Urinary bladder (tissue), 4 donors: Measurements from ENCODE around the gene TBX6. TPM values are rescaled to one million over a fixed set of nuclear protein-coding genes. Genes with fewer than 3 reads are reported as not detected.
"Not testable (repeated sequence)": the region's sequence is repeated elsewhere in the genome, so short reads cannot be mapped to it uniquely, and the experiment has no call there.

Experiments
- DNase-seq: peaks from one replicate; pipeline ENCODE4 v3.0.0-alpha.2; 2015; ENCODE audit errors: extremely low spot score
- H3K27ac ChIP-seq: one replicate; pipeline ENCODE4 v1.5.1; 2013; ENCODE audit warnings: low read depth, mild to moderate bottlenecking, moderate library complexity
- H3K36me3 ChIP-seq: one replicate; pipeline ENCODE4 v1.6.1; 2013; ENCODE audit warnings: mild to moderate bottlenecking, moderate library complexity; ENCODE audit not compliant: insufficient read depth
- H3K4me1 ChIP-seq: one replicate; pipeline ENCODE4 v1.6.1; 2013; ENCODE audit warnings: mild to moderate bottlenecking, moderate library complexity; ENCODE audit not compliant: insufficient read depth
- H3K4me3 ChIP-seq: one replicate; pipeline ENCODE4 v1.5.1; 2013; ENCODE audit warnings: low read depth, low read length
- WGBS: extraction: QIAGEN DNeasy Blood & Tissue Kit; methylation state at CpG from one replicate; pipeline ENCODE4 v1.1.7; 2013; 5-methylcytosine and 5-hydroxymethylcytosine counted together
- polyA plus RNA-seq: library from polyadenylated mRNA; stranded (reverse); fragments of 200-250 nt; gene quantifications from one replicate; pipeline ENCODE4 v1.2.3, GENCODE V29; 2013
- total RNA-seq: library from RNA; depleted of rRNA; stranded (reverse); fragments of >200 nt; gene quantifications from one replicate; pipeline ENCODE4 v1.2.3, GENCODE V29; 2014
- donor health status: healthy with polysubstance abuse.
- donor health status: healthy.

TBX6 gene
- total and polyA plus RNA-seq, 2 donors: 0.79 to 2.2 TPM

- DNase-seq: no peak
- no peaks in the 10 kb centered on the region for H3K4me1 ChIP-seq
- H3K4me3 ChIP-seq: no peak overlapping the region
- H3K36me3 ChIP-seq: no peaks in the 10 kb centered on the region
- H3K27ac ChIP-seq: no peak overlapping the region
- 72% methylated on average over 2 of the region's 2 CpGs for WGBS
Measured at GRCh38 chr16:30060836-30061554, 30.7 kb downstream of the TBX6 start.

DNA sequence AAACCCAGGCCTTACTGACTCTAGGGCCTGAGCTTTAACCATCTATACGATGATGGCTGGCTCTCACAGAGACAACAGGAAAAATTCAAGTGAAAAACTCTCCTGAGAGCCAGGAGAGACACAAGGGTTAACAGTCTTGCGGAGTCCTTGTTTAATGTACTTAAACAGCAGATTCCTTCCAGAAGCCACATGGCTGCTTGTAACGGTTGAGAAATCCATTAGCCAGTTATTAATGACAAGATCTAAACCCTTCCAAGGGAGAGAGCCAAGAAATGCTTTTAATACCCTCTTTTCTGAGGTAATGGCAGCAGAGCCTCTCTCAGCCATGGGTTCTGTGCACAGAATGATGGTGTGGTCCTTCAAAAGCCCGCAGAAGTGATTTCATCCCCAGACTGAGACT, 31.4 kb downstream of the TBX6 start:
- H3K27ac ChIP-seq: no peak overlapping the region
- no peak for DNase-seq
- H3K4me3 ChIP-seq: no peak overlapping the region
- no peaks in the 10 kb centered on the region for H3K4me1 ChIP-seq
- no peaks in the 10 kb centered on the region for H3K36me3 ChIP-seq
- 65% methylated on average over 4 of the region's 4 CpGs for WGBS

DNA sequence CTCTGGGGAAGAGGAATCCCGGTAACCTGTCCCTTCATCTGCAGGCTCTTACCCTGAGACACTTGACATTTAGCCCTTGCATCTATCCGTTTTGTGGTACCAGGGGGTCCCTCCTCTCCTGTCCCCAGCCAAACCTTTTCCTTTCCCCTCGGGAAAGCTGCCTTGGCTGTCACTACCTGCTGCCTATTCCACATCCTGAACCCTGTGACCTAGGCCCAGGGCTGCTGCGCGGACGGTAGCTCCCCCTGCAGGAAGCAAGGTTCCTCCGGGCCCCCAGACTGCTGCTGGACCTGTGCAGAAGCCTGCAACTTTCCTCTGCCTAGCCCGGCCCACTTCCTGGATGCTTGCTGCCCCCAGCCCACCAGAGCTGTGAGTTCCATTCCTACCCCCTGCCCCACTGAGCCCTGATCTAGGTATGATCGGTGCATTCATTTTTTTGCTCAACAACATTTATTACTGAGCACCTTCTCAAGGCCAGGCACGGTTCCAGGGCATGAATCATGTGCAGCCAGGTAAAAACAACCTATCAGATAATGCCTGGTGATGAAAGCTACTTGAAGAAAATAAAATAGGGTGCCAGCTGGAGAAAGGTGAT, 36.7 kb downstream of the TBX6 start:
- H3K36me3 ChIP-seq: no peaks in the 10 kb centered on the region
- WGBS: 44% methylated on average over 10 of the region's 10 CpGs
- H3K4me3 ChIP-seq: no peak overlapping the region
- no peak overlapping the region for H3K27ac ChIP-seq
- DNase-seq: no peak
- H3K4me1 ChIP-seq: no peaks in the 10 kb centered on the region

GRCh38 chr16:30054451-30054850, 37.3 kb downstream of the TBX6 start:
- Histone ChIP-seq H3K4me1 (no peaks in the 10 kb centered on the region), H3K27ac (no peak overlapping the region)
- 69% methylated on average over 8 of the region's 8 CpGs for WGBS

GRCh38 chr16:30053376-30054015, 38.2 kb downstream of the TBX6 start:
- Histone ChIP-seq H3K4me3 (peak overlapping the region; percentile 53), H3K36me3 (no peaks in the 10 kb centered on the region), H3K27ac (no peak overlapping the region), H3K4me1 (no peaks in the 10 kb centered on the region)
- no peak for DNase-seq
- 5% methylated on average over 19 of the region's 19 CpGs for whole genome bisulfite sequencing

More at GRCh38 chr16:30054451-30054850, 37.3 kb downstream of the TBX6 start:
- Histone ChIP-seq H3K36me3 (no peaks in the 10 kb centered on the region), H3K4me3 (no peak overlapping the region)
- no peak for DNase-seq

DNA sequence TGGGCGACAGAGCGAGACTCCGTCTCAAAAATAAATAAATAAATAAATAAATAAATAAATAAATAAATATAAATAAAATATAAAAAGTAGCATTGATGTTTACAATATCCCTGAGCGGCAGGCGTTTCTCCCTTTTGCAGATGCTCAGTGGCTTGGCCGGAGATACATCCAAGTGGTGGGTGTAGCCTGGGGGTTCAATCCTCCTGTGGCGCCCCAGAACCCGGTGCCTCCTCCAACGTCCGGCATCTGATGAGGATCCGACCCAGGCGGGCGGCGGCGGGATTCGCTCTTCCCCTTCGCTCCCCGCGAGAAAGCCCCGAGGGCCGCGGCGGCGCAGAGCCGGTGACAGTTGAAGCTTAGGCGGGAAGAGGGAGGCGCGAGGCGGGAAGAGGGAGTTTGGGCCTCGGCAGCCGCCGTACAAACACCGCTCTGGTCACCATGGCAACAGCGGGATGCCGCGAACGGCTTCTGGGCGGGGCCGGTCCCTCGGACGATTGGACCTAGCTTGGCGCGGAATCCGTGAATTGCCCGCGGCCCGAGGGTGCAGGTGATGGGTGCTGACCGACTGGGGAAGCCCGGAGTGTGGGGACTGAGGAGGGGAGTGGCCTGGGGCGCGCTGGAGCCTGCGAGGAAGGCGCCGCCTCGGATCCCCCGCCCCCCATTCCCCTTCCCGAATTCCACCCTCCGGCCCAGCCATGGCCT, 38.9 kb downstream of the TBX6 start:
- Histone ChIP-seq H3K4me1 (no peaks in the 10 kb centered on the region), H3K36me3 (no peaks in the 10 kb centered on the region), H3K27ac (no peak overlapping the region), H3K4me3 (peak overlapping the region; percentile 53)
- WGBS: 4% methylated on average over 58 of the region's 58 CpGs
- DNase-seq: peak; percentile 77

DNA sequence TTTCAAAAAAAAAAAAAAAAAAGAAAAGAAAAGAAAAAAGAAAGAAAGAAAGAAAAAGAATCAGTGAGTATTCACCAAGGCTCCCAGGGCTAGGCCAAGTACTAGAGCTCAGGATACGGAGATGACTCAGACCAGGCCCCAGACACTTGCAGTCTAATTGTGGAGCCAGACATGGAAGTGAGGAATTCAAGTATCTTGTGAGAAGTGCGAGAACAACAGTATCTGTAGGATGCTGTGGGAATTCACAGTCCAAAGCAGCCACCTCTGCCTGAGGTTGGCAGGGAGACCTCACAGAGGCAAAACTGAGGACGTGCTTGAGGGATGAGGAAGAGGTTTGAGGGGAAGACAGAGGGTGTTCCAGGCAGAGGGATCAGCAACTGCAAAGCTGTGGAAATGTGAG, 40.2 kb downstream of the TBX6 start:
- H3K4me1 ChIP-seq: no peaks in the 10 kb centered on the region
- no peak for DNase-seq
- no peaks in the 10 kb centered on the region for H3K36me3 ChIP-seq
- H3K27ac ChIP-seq: no peak overlapping the region
- no peak overlapping the region for H3K4me3 ChIP-seq
- 88% methylated on average over 3 of the region's 3 CpGs for WGBS

DNA sequence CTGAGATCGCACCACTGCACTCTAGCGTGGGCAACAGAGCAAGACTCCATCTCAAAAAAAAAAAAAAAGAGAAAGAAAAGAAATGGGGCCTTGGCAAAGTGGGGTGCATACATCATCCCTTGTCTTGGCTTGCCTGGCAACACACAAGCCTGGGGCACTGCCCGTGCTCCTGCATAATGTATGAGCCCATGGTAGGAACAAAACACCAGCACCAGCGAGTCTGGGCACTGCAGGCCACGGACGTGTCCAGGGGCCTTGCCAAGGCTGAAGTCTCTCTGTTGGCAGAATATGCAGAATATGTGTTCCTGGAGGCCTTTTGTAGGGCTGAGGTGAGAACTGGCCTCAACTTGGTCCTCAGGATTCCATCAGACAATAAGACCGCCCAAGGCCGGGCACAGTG, 41.9 kb downstream of the TBX6 start:
- Histone ChIP-seq H3K4me1 (no peaks in the 10 kb centered on the region), H3K27ac (no peak overlapping the region), H3K36me3 (no peaks in the 10 kb centered on the region), H3K4me3 (no peak overlapping the region)
- no peak for DNase-seq
- WGBS: 90% methylated on average over 8 of the region's 8 CpGs

DNA sequence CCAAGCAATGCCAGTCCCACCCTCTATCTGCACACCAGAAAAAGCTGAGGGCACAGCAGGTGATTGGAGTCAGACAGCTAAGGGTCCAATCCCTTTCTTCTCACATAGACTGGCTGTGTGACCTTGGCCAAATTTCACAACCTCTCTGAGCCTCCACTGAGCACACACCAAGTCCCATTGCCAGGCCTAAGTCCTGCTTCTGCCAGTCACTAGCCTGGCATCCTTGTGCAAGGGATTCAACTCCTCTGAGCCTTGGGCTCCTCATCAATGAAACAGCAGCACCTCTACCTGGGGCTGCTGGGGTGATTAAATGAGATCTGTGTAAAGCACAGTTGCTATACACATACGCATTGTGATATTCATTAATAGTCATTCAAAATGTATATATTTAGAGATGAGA, 45.1 kb downstream of the TBX6 start:
- WGBS: 71% methylated on average over 1 of the region's 1 CpG
- Histone ChIP-seq H3K4me3 (no peak overlapping the region), H3K4me1 (no peaks in the 10 kb centered on the region), H3K36me3 (no peaks in the 10 kb centered on the region), H3K27ac (no peak overlapping the region)
- no peak for DNase-seq

GRCh38 chr16:30046178-30046577, 45.5 kb downstream of the TBX6 start:
- DNase-seq: no peak
- Histone ChIP-seq H3K4me3 (no peak overlapping the region), H3K36me3 (no peaks in the 10 kb centered on the region), H3K27ac (no peak overlapping the region), H3K4me1 (no peaks in the 10 kb centered on the region)
- 67% methylated on average over 8 of the region's 8 CpGs for WGBS

GRCh38 chr16:30041841-30042240, 49.9 kb downstream of the TBX6 start:
- H3K4me1 ChIP-seq: no peaks in the 10 kb centered on the region
- H3K36me3 ChIP-seq: no peaks in the 10 kb centered on the region
- H3K27ac ChIP-seq: no peak overlapping the region
- 23% methylated on average over 5 of the region's 5 CpGs for WGBS
- DNase-seq: no peak
- H3K4me3 ChIP-seq: no peak overlapping the region

- H3K4me1 ChIP-seq, H3K27ac ChIP-seq, H3K4me3 ChIP-seq, H3K36me3 ChIP-seq, DNase-seq: not testable (repeated sequence)
- 80% methylated on average over 5 of the region's 5 CpGs for WGBS
Measured at GRCh38 chr16:30040690-30041089, 51.0 kb downstream of the TBX6 start.

DNA sequence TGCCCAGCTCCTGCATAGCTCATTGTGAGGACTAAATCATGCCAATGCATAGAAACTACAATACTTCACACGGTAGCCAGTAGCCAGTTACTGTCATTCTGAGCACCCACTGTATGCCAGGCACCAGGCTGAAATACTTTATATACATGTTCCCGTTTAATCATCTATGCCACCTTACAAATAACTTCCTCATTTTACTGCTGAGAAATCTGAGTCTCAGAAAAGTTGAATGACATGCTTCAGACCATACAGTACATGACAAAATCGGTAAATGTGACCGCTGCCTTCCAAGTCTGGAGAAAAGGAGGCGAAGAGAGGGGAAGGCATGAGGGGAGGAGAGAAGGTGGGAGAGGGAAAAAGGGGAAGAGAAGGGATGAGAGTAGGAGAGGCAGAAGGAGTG, 51.5 kb downstream of the TBX6 start:
- no peak overlapping the region for H3K27ac ChIP-seq
- H3K36me3 ChIP-seq: no peaks in the 10 kb centered on the region
- 70% methylated on average over 5 of the region's 5 CpGs for WGBS
- DNase-seq: no peak
- H3K4me1 ChIP-seq: no peaks in the 10 kb centered on the region
- no peak overlapping the region for H3K4me3 ChIP-seq
